Measurements from ENCODE around the gene RTL9. TPM values are rescaled to one million over a fixed set of nuclear protein-coding genes. Genes with fewer than 3 reads are reported as not detected.

RTL9 gene
- total and polyA plus RNA-seq, 9 of the 15 experiments (the other 6 are each of a cell fraction or from before 2014, with no cell fraction given): 0.04 to 0.35 (median 0.13) TPM; not detected in 1

- POLR2A ChIA-PET: interaction anchor here (1.1 to 1.2 kb wide), 2 partner anchors 10 to 14 kb away, joined by 4 read pairs; no protein-coding TSS in a partner anchor
- BruUV-seq (replicated peaks): no TSS peak
Measured at GRCh38 chrX:110383414-110383813, 24.8 kb downstream of the RTL9 start.

GRCh38 chrX:110384490-110384889 lies 25.8 kb downstream of the RTL9 start:
- intact Hi-C loops (cut with micrococcal nuclease) (no loop called here), in situ Hi-C loops (cut with MboI) (no loop called here)
- Histone ChIP-seq H3K4me3 (no peak overlapping the region), H3K9ac (ENCODE audit: insufficient read depth in 1 of 2, low read depth in 2 of 2, low read length in 2 of 2) (no peak overlapping the region), H3K9me1 (ENCODE audit: control insufficient read depth, insufficient read depth, low read length) (no peaks in the 10 kb centered on the region), H3K36me3 (ENCODE audit: control insufficient read depth, insufficient read depth, low read length) (no peaks in the 10 kb centered on the region), H4K20me1 (replicated peaks; ENCODE audit: control insufficient read depth, insufficient read depth, low read length) (no peaks in the 10 kb centered on the region), H3K27ac (ENCODE audit: extremely low read depth, low read depth, low read length) (no peak overlapping the region), H3K9me3 (replicated peaks; ENCODE audit: control insufficient read depth, insufficient read depth, low read depth, low read length) (no peaks in the 10 kb centered on the region), H3K79me2 (ENCODE audit: control insufficient read depth, insufficient read depth, low read length) (no peaks in the 10 kb centered on the region), H3K4me2 (ENCODE audit: insufficient read depth, low read length) (no peak overlapping the region), H2AFZ (ENCODE audit: low read depth, low read length) (0 out of 2 replicates have a peak overlapping the region, but pooled peaks have one; percentile 40), H3K4me1 (replicated peaks in 1 of 2; ENCODE audit: control insufficient read depth in 2 of 2, insufficient read depth in 2 of 2, low read length in 2 of 2) (peaks cover 0 to 11% of the 10 kb centered on the region in 2 experiments; a peak in 3 of 5 replicates), H3K27me3 (ENCODE audit: control insufficient read depth in 2 of 2, insufficient read depth in 2 of 2, low read length in 2 of 2) (no peaks in the 10 kb centered on the region)
- DNase-seq (ENCODE audit: extremely low read depth in 1 of 4, low spot score in 3 of 4) (peak in 3 of 4 experiments; percentile 26 to 54 (median 31)), FAIRE-seq (no peak), ATAC-seq (peak; percentile 52; the same call in 2 of the 3 replicates)
- BruUV-seq (replicated peaks): no TSS peak
- WGBS (ENCODE audit: insufficient coverage, low coverage, missing lambda C conversion rate): 23% methylated on average over 2 of the region's 2 CpGs
- POLR2A ChIA-PET: interaction anchor here (0.6 to 1.2 kb wide), 2 partner anchors 11 to 684 kb away, joined by 3 to 4 read pairs; no protein-coding TSS in a partner anchor
- CTCF ChIA-PET (ENCODE audit: low intra/inter-chr PET ratio): no interaction called here
- peak; percentile 77; the same call in 1 of the 2 replicates for TF ChIP-seq JUND (IDR thresholded peaks at IDR 0.05; ENCODE audit: borderline replicate concordance, low read depth, low read length)
- TF ChIP-seq JUND (tag; IDR thresholded peaks at IDR 0.05; ENCODE audit: borderline replicate concordance, low read depth, low read length): peak; percentile 76; the same call in 2 of the 3 replicates
- TF ChIP-seq ZNF239 (CRISPR knock-in tag; IDR thresholded peaks at IDR 0.05): no peak
- TF ChIP-seq CEBPG (CRISPR knock-in tag; IDR thresholded peaks at IDR 0.05): no peak
- no peak for TF ChIP-seq CEBPG (tag; conservative IDR thresholded peaks at IDR 0.05 in 1 of 2, IDR thresholded peaks at IDR 0.05 in 1 of 2)
- no peak for TF ChIP-seq NFRKB (IDR thresholded peaks at IDR 0.05; ENCODE audit: low read depth)
- no peak for TF ChIP-seq HNRNPLL (IDR thresholded peaks at IDR 0.05; ENCODE audit: low read depth, low read length, poor library complexity, severe bottlenecking)
- no peak for TF ChIP-seq MEF2A (IDR thresholded peaks at IDR 0.05; ENCODE audit: control insufficient read depth, low read depth, low read length)
- TF ChIP-seq BRF1 (IDR thresholded peaks at IDR 0.05; ENCODE audit: borderline replicate concordance, extremely low read depth, insufficient read length): no peak
- TF ChIP-seq ERF (CRISPR knock-in tag; IDR thresholded peaks at IDR 0.05): no peak
- TF ChIP-seq ZSCAN29 (IDR thresholded peaks at IDR 0.05): no peak

More at GRCh38 chrX:110383414-110383813, 24.8 kb downstream of the RTL9 start:
- Histone ChIP-seq H3K36me3 (ENCODE audit: control insufficient read depth, insufficient read depth, low read length) (no peaks in the 10 kb centered on the region), H3K27ac (ENCODE audit: extremely low read depth, low read depth, low read length) (no peak overlapping the region), H3K79me2 (ENCODE audit: control insufficient read depth, insufficient read depth, low read length) (no peaks in the 10 kb centered on the region), H3K9me3 (replicated peaks; ENCODE audit: control insufficient read depth, insufficient read depth, low read depth, low read length) (no peaks in the 10 kb centered on the region), H3K27me3 (ENCODE audit: control insufficient read depth in 2 of 2, insufficient read depth in 2 of 2, low read length in 2 of 2) (no peaks in the 10 kb centered on the region), H3K4me3 (no peak overlapping the region), H3K4me2 (ENCODE audit: insufficient read depth, low read length) (no peak overlapping the region), H2AFZ (ENCODE audit: low read depth, low read length) (0 out of 2 replicates have a peak overlapping the region, but pooled peaks have one; percentile 1), H3K9ac (ENCODE audit: insufficient read depth in 1 of 2, low read depth in 2 of 2, low read length in 2 of 2) (no peak overlapping the region), H3K4me1 (replicated peaks in 1 of 2; ENCODE audit: control insufficient read depth in 2 of 2, insufficient read depth in 2 of 2, low read length in 2 of 2) (peaks cover 0 to 11% of the 10 kb centered on the region in 2 experiments; a peak in 3 of 5 replicates), H3K9me1 (ENCODE audit: control insufficient read depth, insufficient read depth, low read length) (no peaks in the 10 kb centered on the region), H4K20me1 (replicated peaks; ENCODE audit: control insufficient read depth, insufficient read depth, low read length) (no peaks in the 10 kb centered on the region)
- 18% methylated on average over 2 of the region's 2 CpGs for WGBS (ENCODE audit: insufficient coverage, low coverage, missing lambda C conversion rate)
- in situ Hi-C loops (cut with MboI): no loop called here
- intact Hi-C loops (cut with micrococcal nuclease): no loop called here
- CTCF ChIA-PET (ENCODE audit: low intra/inter-chr PET ratio): interaction anchor here (1.0 kb wide), 1 partner anchor 223 kb away, joined by 3 read pairs; no protein-coding TSS in a partner anchor
- FAIRE-seq: no peak
- no peak for DNase-seq (ENCODE audit: extremely low read depth in 1 of 4, low spot score in 3 of 4)
- TF ChIP-seq ZNF57 (CRISPR knock-in tag; IDR thresholded peaks at IDR 0.05) (no peak), IRF2 (CRISPR knock-in tag; IDR thresholded peaks at IDR 0.05) (no peak), ZNF174 (CRISPR knock-in tag; IDR thresholded peaks at IDR 0.05) (no peak), ZNF778 (CRISPR knock-in tag; IDR thresholded peaks at IDR 0.05) (no peak), YY1 (IDR thresholded peaks at IDR 0.05; ENCODE audit: borderline replicate concordance in 1 of 3, control insufficient read depth in 1 of 3, extremely low read depth in 1 of 3, insufficient read depth in 3 of 3, insufficient read length in 1 of 3, insufficient replicate concordance in 2 of 3, low read depth in 1 of 3, low read length in 2 of 3) (no peak), KAT7 (CRISPR knock-in tag; IDR thresholded peaks at IDR 0.05; ENCODE audit: borderline replicate concordance) (no peak), BRCA1 (IDR thresholded peaks at IDR 0.05) (no peak), BRCA1 (CRISPR knock-in tag; IDR thresholded peaks at IDR 0.05) (no peak), EGR1 (conservative IDR thresholded peaks at IDR 0.05) (no peak), HMGN3 (IDR thresholded peaks at IDR 0.05; ENCODE audit: borderline replicate concordance, extremely low read depth, insufficient read length, low read depth, low read length) (no peak), ARID1B (IDR thresholded peaks at IDR 0.05) (no peak), ZNF134 (CRISPR knock-in tag; conservative IDR thresholded peaks at IDR 0.05) (no peak)
- no peak for ATAC-seq

Measured in K562 (cell line).